ENCODE data around the gene CACNB4.

DNA sequence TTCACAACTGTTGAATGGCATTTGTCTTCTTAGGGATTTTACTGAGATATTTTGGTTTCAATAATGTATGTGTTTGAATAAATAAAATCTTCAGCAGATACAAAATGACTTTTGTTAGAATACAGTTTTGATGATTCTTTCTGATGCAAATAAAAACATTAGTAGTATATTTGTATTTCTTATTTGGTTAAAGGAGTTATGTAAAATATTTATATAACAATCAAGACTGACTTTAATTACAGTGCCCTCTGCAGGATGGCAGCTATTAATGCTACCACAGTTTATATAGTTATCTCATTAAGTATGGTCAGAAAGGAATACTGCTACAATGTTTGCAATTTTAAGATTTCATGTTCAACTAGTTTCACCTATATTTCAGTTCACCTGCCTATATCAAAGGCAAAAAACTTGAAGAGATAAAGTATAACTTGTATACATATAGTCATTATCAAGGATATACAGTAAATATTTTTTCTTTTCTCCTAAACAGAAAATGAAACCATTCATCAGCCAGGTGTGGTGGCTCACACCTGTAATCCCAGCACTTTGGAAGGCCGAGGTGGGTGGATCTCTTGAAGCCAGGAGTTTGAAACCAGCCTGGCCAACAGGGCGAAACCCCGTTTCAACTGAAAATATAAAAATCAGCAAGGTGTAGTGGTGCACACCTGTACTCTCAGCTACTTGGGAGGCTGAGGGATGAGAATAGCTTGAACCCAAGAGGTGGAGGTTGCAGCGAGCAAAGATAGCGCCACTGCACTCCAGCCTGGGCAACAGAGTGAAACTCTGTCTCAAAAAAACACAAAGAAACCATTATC is 290.4 kb downstream of the CACNB4 start:
- no peak for TF ChIP-seq BHLHE40 (IDR thresholded peaks at IDR 0.05; ENCODE audit: borderline replicate concordance)
- no peak for TF ChIP-seq SUZ12 (IDR thresholded peaks at IDR 0.05)
- TF ChIP-seq ZNF384 (IDR thresholded peaks at IDR 0.05) = no peak
- no peak for TF ChIP-seq TARDBP (IDR thresholded peaks at IDR 0.05)

Measured in HEK293T (cell line).